Measurements from ENCODE around the gene C4B. TPM values are rescaled to one million over a fixed set of nuclear protein-coding genes. Genes with fewer than 3 reads are reported as not detected.
"Not testable (repeated sequence)": the region's sequence is repeated elsewhere in the genome, so short reads cannot be mapped to it uniquely, and the experiment has no call there.

Gene C4B
- total and polyA plus RNA-seq, 2 donors (not counting 3 experiments of a cell fraction or from before 2014, with no cell fraction given): 4.4 to 6.3 TPM

- CTCF ChIA-PET: interaction anchor here (1.6 kb wide), 2 partner anchors 20 to 896 kb away, joined by 3 to 8 read pairs; no protein-coding TSS in a partner anchor
- H3K36me3 ChIP-seq (ENCODE audit: control insufficient read depth in 2 of 2, extremely low read depth in 1 of 2, insufficient read depth in 2 of 2, low read length in 2 of 2): peaks cover 5 to 24% of the 10 kb centered on the region in 2 experiments
- H3K9me3 ChIP-seq (replicated peaks; ENCODE audit: control insufficient read depth, insufficient read depth, low read length): no peaks in the 10 kb centered on the region
- TF ChIP-seq POLR2AphosphoS5 (IDR thresholded peaks at IDR 0.05; ENCODE audit: insufficient read depth, low read depth, low read length) (peak; percentile 14), MAX (IDR thresholded peaks at IDR 0.05; ENCODE audit: insufficient read depth, insufficient read length) (peak; percentile 20), POLR2A (IDR thresholded peaks at IDR 0.05; ENCODE audit: low read depth, low read length) (no peak)
- H3K27me3 ChIP-seq (ENCODE audit: control insufficient read depth in 2 of 2, insufficient read depth in 2 of 2, low read length in 2 of 2): no peaks in the 10 kb centered on the region
- H3K9me1 ChIP-seq (replicated peaks; ENCODE audit: control insufficient read depth, extremely low read depth, insufficient read depth, low read length): no peaks in the 10 kb centered on the region
- POLR2A ChIA-PET: interaction anchor here (0.5 kb wide), 1 partner anchor 371 kb away, joined by 4 read pairs; no protein-coding TSS in a partner anchor
- dilution Hi-C loops (cut with MboI; ENCODE audit: extremely low pct_ligation_motif_present, low sequenced_read_pairs) (no loop called here), intact Hi-C loops (cut with micrococcal nuclease) (loop anchor here (1.0 kb wide), 1 partner anchor 13 kb away; the partner anchor contains the start of gene SKIC2)
- H3K4me2 ChIP-seq (ENCODE audit: insufficient read depth, low read length): peak within 1 kb of the TSS; percentile 91
- peak within 1 kb of the TSS; percentile 79 for H3K27ac ChIP-seq (ENCODE audit: insufficient read depth, low read depth, low read length)
- DNase-seq (ENCODE audit: low read depth, low spot score) (peak; percentile 98), FAIRE-seq (peak; percentile 91)
- H3K4me1 ChIP-seq (ENCODE audit: control insufficient read depth, extremely low read depth, insufficient read depth, low read length): peaks cover 17% of the 10 kb centered on the region
- peak within 1 kb of the TSS; percentile 51 to 73 (median 63) for H3K4me3 ChIP-seq (replicated peaks in 1 of 3; ENCODE audit: insufficient read depth in 1 of 3, low read depth in 1 of 3, low read length in 3 of 3)
- no peaks in the 10 kb centered on the region for H4K20me1 ChIP-seq (replicated peaks; ENCODE audit: control insufficient read depth, extremely low read depth, insufficient read depth, low read length)
- peaks cover 29% of the 10 kb centered on the region for H3K79me2 ChIP-seq (ENCODE audit: control insufficient read depth, insufficient read depth, low read length)
- peak within 1 kb of the TSS; percentile 82 for H3K9ac ChIP-seq (replicated peaks; ENCODE audit: extremely low read depth, insufficient read depth, low read length)
- BruUV-seq (replicated peaks): no TSS peak
- H2AFZ ChIP-seq (ENCODE audit: low read depth, low read length): peak within 1 kb of the TSS; percentile 61
These were observed 42.4 kb upstream of the C4B start, which contains the start of gene DXO for GRCh38 chr6:31971993-31972708. DXO (minus strand) TSS chr6:31972138; CDS start chr6:31971675, 463 bp downstream.

DNA sequence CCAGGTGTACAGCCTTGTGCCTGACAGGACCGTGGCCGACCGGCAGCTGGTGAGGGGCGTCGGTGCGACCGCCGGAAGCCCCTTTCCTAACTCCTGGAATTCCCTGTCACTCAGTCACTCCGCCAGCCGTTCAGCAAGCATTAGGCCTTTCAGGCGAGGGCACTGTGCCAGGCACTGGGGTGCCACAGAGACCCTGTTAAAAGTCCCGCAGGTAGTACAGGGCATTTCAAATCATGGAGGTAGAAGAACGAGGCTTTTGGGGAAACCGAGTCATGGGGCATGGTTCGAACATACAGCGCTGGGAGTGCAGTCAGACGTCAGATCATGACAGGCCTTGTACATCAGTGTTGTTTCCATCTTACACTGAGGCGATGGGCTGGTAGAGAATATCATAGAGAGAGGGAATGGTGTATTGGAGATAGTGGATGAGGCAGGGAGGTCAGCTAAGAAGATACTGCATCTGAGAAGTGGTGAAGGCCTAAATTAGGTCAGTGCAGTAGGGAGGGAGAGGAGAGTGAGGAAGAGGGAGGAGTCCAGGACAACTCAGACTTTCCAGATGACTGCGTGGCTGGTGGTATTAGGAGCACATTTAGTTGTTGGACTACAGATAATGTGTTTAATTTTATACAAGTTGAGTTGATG, 41.8 kb upstream of the C4B start:
- peaks cover 17% of the 10 kb centered on the region for H3K4me1 ChIP-seq (ENCODE audit: control insufficient read depth, extremely low read depth, insufficient read depth, low read length)
- peak overlapping the region; percentile 36 for H2AFZ ChIP-seq (ENCODE audit: low read depth, low read length)
- intact Hi-C loops (cut with micrococcal nuclease) (loop anchor here (1.0 kb wide), 1 partner anchor 14 kb away; the partner anchor contains the start of gene SKIC2), dilution Hi-C loops (cut with MboI; ENCODE audit: extremely low pct_ligation_motif_present, low sequenced_read_pairs) (no loop called here)
- no peaks in the 10 kb centered on the region for H3K27me3 ChIP-seq (ENCODE audit: control insufficient read depth in 2 of 2, insufficient read depth in 2 of 2, low read length in 2 of 2)
- no peak for TF ChIP-seq POLR2AphosphoS5 (IDR thresholded peaks at IDR 0.05; ENCODE audit: insufficient read depth, low read depth, low read length)
- TF ChIP-seq POLR2A (IDR thresholded peaks at IDR 0.05; ENCODE audit: low read depth, low read length): no peak
- no peak for TF ChIP-seq FOS (IDR thresholded peaks at IDR 0.05; ENCODE audit: borderline replicate concordance, insufficient read depth, low read length)
- TF ChIP-seq MYC (IDR thresholded peaks at IDR 0.05; ENCODE audit: low read depth, low read length): no peak
- no peak for TF ChIP-seq GATA2 (IDR thresholded peaks at IDR 0.05; ENCODE audit: insufficient read depth, insufficient read length, low read depth, low read length)
- POLR2A ChIA-PET: no interaction called here
- no peaks in the 10 kb centered on the region for H4K20me1 ChIP-seq (replicated peaks; ENCODE audit: control insufficient read depth, extremely low read depth, insufficient read depth, low read length)
- H3K36me3 ChIP-seq (ENCODE audit: control insufficient read depth in 2 of 2, extremely low read depth in 1 of 2, insufficient read depth in 2 of 2, low read length in 2 of 2): peaks cover 2 to 17% of the 10 kb centered on the region in 2 experiments
- H3K4me3 ChIP-seq (replicated peaks in 1 of 3; ENCODE audit: insufficient read depth in 1 of 3, low read depth in 1 of 3, low read length in 3 of 3): peak overlapping the region; percentile 36 to 73 (median 63)
- peak; percentile 52 for FAIRE-seq
- DNase-seq (ENCODE audit: low read depth, low spot score): peak; percentile 23
- no peaks in the 10 kb centered on the region for H3K9me3 ChIP-seq (replicated peaks; ENCODE audit: control insufficient read depth, insufficient read depth, low read length)
- H3K9me1 ChIP-seq (replicated peaks; ENCODE audit: control insufficient read depth, extremely low read depth, insufficient read depth, low read length): no peaks in the 10 kb centered on the region
- peak overlapping the region; percentile 79 for H3K27ac ChIP-seq (ENCODE audit: insufficient read depth, low read depth, low read length)
- peak overlapping the region; percentile 82 for H3K9ac ChIP-seq (replicated peaks; ENCODE audit: extremely low read depth, insufficient read depth, low read length)
- H3K79me2 ChIP-seq (ENCODE audit: control insufficient read depth, insufficient read depth, low read length): peaks cover 29% of the 10 kb centered on the region
- CTCF ChIA-PET: interaction anchor here (1.1 to 1.6 kb wide), 3 partner anchors 20 to 895 kb away, joined by 3 to 8 read pairs (median 3); no protein-coding TSS in a partner anchor
- BruUV-seq (replicated peaks): TSS peak; percentile 80
- H3K4me2 ChIP-seq (ENCODE audit: insufficient read depth, low read length): peak overlapping the region; percentile 91

DNA sequence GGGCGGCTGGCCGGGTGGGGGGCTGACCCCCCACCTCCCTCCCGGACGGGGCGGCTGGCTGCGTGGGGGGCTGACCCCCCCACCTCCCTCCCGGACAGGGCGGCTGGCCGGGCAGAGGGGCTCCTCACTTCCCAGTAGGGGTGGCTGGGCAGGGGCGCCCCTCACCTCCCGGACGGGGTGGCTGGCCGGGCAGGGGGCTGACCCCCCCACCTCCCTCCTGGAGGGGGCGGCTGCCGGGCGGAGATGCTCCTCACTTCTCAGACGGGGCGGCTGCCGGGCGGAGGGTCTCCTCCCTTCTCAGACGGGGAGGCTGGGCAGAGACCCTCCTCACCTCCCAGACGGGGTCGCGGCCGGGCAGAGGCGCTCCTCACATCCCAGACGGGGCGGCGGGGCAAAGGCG, 38.5 kb upstream of the C4B start:
- intact Hi-C loops (cut with micrococcal nuclease); H4K20me1 ChIP-seq (replicated peaks; ENCODE audit: control insufficient read depth, extremely low read depth, insufficient read depth, low read length); H3K9ac ChIP-seq (replicated peaks; ENCODE audit: extremely low read depth, insufficient read depth, low read length); H3K9me3 ChIP-seq (replicated peaks; ENCODE audit: control insufficient read depth, insufficient read depth, low read length); H3K9me1 ChIP-seq (replicated peaks; ENCODE audit: control insufficient read depth, extremely low read depth, insufficient read depth, low read length); FAIRE-seq; dilution Hi-C loops (cut with MboI; ENCODE audit: extremely low pct_ligation_motif_present, low sequenced_read_pairs); DNase-seq (ENCODE audit: low read depth, low spot score); POLR2A ChIA-PET; BruUV-seq (replicated peaks); H3K27me3 ChIP-seq (ENCODE audit: control insufficient read depth in 2 of 2, insufficient read depth in 2 of 2, low read length in 2 of 2); H3K4me2 ChIP-seq (ENCODE audit: insufficient read depth, low read length); H3K4me3 ChIP-seq (replicated peaks in 1 of 3; ENCODE audit: insufficient read depth in 1 of 3, low read depth in 1 of 3, low read length in 3 of 3); H3K27ac ChIP-seq (ENCODE audit: insufficient read depth, low read depth, low read length); H2AFZ ChIP-seq (ENCODE audit: low read depth, low read length); CTCF ChIA-PET: not testable (repeated sequence)
- H3K79me2 ChIP-seq (ENCODE audit: control insufficient read depth, insufficient read depth, low read length): peaks cover 20% of the 10 kb centered on the region
- peaks cover 0 to 10% of the 10 kb centered on the region in 2 experiments for H3K36me3 ChIP-seq (ENCODE audit: control insufficient read depth in 2 of 2, extremely low read depth in 1 of 2, insufficient read depth in 2 of 2, low read length in 2 of 2)
- H3K4me1 ChIP-seq (ENCODE audit: control insufficient read depth, extremely low read depth, insufficient read depth, low read length): peaks cover 12% of the 10 kb centered on the region
